NCI-H2171 treated with DMSO at 0.1 percent for 48 hours (cell line): ENCODE data around the gene ALS2.
"Not testable (repeated sequence)": the region's sequence is repeated elsewhere in the genome, so short reads cannot be mapped to it uniquely, and the experiment has no call there.

Experiments used
- DNase-seq: peaks from one replicate; lab custom pipeline; 2025; lab: John Stamatoyannopoulos, UW

The ALS2 gene

GRCh38 chr2:201780674-201781493, at the start of gene ALS2:
Gene ALS2, minus strand, starts transcription at chr2:201780933. Its CDS starts 12,048 bp downstream, at chr2:201768885.
- peak; percentile 99 for DNase-seq

DNA sequence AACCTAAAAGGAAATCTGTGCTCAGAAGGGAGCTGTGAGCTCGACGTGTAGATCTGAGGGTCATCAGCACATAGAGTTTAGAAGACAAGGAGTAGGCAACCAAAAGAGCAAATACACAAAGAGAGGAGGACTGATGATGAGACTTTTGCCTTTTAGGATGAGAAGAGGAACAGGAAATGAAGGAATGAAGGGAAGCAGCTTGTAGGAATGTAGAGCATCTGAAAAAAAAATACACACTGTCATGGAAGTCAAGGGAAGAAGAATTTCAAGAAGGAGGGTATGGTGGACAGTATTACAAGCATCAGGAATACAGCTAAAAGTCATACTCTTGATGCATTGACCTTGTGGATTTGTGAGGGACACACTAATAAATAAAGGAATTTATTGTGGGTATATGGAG, 47.5 kb upstream of the ALS2 start:
- DNase-seq = no peak

DNA sequence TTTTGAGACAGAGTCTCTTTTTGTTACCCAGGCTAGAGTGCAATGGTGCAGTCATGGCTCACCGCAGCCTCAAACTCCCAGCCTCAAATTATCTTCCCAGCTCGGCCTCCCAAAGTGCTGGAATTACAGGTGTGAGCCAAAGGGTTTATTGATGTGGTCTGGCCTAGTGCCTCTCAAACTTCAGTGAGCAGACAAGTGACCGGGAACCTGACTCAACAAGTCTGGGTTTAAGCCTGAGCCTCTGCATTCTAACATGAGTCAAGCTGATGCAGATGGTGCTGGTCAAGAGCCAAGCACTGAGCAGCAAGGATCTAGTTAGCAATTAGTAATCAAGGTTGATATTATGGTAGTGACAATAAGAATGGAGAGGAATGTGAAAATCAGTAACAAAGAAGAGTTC, 46.9 kb upstream of the ALS2 start:
- DNase-seq = no peak

DNA sequence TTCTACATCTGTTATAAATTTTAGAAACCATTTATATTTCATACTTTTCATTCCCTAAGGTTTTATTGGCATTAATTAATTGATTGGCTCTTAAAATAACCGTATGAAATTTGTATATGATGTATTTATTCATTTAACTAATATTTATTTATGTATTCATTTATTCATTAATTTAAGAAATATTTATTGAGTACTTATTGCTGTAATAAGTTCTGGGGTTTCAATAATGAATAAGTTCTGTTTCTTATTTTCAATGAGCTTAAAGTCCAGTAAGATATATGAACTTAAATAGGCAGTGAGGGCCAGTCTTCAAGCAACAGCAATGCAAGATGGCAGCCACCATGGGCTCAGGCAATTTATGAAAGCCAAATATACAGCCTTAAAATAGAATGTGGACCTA, 43.5 kb upstream of the ALS2 start:
- DNase-seq = no peak

- peak; percentile 98 for DNase-seq
Observed at GRCh38 chr2:201821080-201821479, 40.3 kb upstream of the ALS2 start.

DNA sequence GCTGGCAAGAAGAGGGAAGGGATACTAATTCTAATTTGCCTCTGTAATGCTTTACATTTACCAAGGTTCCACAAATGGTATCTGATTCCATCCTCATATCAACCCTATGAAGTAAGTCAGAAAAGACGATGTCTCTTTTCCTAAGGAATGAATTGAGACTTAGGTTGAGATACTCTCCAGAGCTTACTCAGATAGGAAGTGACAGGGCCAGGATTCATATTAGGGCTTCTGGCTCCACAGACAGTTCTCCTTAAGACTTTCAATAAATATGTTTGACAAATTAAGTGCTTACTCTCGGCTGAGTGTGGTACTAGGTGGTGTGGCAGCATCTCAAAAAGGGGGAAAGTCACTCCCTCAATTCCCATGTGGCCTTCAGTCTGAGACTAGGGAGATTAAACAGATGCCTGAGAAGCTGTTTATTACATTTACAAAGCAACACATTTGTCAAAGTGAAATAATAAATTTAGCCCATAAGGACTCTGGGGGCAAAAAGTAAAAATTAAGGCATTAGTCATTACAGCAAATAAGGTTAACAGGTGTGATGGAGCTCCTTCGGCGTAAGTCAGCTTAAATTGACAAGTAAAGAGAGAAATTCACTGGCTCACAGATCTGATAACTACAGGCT, 39.8 kb upstream of the ALS2 start:
- peak; percentile 97 for DNase-seq

DNA sequence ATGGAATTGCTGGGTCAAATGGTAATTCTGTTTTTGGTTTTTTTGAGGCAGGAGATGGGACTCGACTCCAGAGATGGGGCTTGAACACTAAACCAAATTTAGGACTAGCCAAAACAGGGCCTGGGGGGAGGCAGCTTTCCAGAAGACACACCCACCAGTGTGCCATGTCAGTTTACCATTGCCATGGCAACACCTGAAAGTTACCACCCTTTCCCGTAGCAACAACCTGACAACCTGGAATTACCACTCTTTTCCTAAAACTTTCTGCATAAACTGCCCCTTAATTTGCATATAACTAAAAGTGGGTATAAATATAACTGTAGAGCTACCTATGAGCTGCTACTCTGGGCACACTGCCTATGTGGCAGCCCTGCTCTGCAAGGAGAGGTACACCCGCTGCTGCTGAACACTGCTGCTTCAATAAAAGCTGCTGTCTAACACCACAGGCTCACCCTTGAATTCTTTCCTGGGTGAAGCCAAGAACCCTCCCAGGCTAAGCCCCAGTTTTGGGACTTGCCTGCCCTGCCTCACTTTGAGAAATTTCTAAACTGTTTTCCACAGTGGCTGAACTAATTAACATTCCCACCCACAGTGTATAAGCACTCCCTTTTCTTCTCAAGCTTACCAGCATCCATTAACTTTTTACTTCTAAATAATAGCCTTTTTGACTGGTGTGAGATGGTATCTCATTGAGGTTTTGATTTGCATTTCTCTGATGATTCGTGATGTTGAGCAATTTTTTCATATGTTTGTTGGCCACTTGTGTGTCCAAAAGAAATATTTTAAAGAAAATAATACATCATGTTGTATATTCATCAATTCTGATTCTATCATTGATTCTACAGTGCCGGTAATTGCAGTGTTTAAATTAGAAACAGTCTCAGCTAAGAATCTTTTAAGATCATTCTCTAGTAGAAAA, 36.2 kb upstream of the ALS2 start:
- no peak for DNase-seq

GRCh38 chr2:201813996-201814760, 33.4 kb upstream of the ALS2 start:
- peak; percentile 97 for DNase-seq

- DNase-seq = not testable (repeated sequence)
Observed at GRCh38 chr2:201810604-201811003, 29.9 kb upstream of the ALS2 start.

DNA sequence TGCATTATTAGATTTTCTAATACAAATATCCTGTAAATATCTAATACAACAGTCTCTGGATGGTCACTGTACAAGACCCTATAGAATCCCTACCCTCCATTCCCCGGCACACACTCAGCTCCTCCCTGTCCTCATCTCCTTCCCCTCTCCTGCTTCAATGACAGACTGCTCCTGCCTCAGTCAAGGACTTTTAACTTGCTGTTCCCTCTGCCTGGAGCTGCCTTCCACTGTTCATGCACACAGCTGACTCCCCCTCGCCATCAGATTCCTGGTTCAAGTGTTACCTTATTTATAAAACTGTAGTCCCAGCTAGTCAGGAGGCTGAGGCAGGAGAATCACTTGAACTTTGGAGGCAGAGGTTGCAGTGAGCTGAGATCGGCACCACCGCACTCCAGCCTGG, 28.9 kb upstream of the ALS2 start:
- DNase-seq = no peak

DNA sequence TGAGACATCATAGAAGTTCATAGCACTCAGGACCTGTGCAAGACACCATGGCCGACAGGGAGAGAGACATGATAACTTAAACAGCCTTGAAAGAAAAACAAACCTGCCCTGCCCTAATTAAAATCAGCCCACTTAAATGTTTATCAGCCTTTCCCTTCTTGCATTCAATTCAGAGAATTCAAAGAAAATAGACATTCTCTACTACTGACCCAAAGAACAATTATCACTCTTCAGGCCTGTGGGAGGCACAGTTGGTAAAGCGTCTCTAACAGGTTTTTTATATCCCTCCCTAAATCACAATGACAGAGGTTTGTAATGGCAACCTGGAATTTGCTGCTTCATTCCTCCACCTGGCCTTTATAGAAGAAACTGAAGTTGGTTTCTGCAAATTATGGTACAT, 27.3 kb upstream of the ALS2 start:
- DNase-seq = peak; percentile 42

GRCh38 chr2:201807452-201807999, 26.8 kb upstream of the ALS2 start:
- DNase-seq = peak; percentile 86

DNA sequence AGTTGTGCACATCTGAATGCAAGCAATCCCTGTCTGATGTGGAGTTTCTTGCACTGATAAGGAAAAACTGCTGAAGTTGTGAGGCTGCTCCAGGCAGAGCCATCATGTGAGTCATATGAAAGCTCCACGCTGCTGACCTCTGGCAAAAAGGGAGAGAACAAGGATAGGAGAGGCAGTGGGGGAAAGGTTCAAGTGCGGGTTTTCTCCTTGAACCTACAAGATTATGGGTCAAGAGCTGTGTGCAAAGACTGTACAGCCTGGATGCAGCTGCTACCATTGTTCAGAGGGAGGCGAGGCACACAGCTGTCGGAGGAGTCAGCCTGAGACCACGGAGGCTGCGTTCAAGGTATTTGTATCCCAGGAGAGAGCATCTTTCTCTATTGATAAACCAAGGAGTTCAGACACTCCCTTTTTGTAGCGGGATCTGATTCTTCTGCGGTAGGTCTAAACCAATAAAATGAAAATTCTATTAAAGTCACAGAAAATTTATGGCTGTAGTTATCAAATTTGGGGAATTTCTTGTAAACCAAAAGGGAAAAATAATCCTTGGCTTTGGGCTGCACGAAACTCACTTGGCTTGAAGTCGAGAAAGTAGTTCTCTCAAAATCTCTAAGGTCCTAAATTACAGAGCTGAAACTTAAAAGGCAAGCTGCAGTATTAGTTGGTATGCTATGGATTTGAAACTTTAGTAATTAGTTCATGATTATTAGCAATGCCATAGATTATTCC, 25.9 kb upstream of the ALS2 start, which contains the start of gene CDK15:
CDK15 (plus strand) TSS at position 96 of the 729 bp plus-strand sequence; CDS start at position 224, 128 bp downstream.
- peak; percentile 25 for DNase-seq

GRCh38 chr2:201798914-201799285, 18.2 kb upstream of the ALS2 start:
- DNase-seq = peak; percentile 53

DNA sequence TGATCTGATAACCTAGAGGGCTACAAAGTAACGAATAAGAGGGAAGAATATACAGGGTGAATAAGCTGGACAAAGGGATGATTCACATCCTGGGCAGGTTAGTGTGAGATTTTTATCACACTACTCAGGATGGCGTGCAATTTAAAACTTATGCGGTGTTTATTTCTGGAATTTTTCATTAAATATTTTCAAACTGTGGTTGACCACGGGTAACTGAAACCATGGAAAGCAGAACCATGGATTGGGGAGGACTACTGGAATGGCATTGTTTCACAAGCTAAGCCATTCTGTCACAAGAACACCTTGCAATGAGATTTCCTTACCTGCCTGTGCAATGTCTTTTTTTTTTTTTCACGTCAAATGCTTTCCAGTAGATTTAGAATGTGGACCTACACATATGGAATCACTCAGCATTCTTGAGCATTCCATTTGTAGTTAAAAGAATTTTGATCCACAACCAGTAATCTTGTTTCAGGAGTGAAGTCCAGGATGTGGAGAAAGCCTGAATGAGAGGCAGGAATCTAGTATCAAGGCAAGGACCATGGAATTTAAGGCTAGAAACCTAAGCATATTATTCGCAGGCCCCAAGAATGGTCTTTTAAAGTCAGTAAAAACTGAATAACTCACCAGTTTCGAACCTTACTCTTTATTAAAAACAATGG, 17.6 kb upstream of the ALS2 start:
- DNase-seq = no peak

- DNase-seq = no peak
Observed at GRCh38 chr2:201797175-201797840, 16.6 kb upstream of the ALS2 start.

- no peak for DNase-seq
Observed at GRCh38 chr2:201796478-201796865, 15.7 kb upstream of the ALS2 start.

DNA sequence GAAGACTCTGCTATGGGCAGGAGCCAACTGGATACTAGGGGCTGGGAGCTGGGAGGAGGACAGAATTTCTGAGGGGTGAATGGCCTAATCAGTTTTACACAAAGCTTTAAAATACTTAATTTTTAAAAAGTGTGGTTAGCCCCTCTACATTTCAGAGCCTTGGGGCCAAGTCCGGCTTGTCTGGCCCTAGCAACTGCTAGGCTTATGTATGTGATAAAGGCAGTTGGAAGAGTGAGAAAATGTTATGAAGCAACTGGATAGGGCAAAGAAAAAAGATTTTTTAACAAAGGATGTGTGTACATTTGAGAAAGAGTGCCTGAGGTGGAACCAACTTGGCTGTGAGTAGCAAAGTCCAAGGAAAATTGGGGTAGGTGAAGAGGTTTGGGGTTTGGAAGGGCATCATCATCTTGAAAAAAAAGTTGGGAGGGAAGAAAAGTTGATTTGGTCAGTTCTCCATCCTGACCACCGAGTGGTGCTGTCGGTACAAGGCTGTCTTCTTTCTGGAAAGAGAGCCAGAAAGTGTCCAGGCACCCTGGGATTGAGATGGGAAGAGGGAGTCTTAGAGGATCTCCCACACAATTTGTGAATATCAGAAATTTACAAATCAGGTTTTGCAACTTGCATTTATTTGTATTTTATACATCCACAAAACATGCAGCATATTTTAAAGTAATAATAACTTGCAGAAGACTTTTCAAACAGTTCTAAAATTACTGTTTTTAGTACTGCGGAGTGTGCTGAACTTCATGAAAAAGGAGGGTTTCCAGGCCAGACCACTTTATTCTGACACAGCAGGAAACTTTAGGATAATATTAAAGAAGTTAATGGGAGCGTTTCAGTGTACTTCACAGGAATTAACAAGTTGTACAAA, 15.1 kb upstream of the ALS2 start:
- DNase-seq = peak; percentile 68

GRCh38 chr2:201794294-201794693, 13.6 kb upstream of the ALS2 start:
- no peak for DNase-seq
